H9 (cell line): ENCODE results near the gene ROCK2. TPM values are rescaled to one million over a fixed set of nuclear protein-coding genes. Genes with fewer than 3 reads are reported as not detected.

Experiments
- DNase-seq: peaks from one replicate; pipeline ENCODE4 v3.0.0-alpha.2; 2017
- H2AFZ ChIP-seq: one replicate; pipeline ENCODE4 v1.6.1; 2013; ENCODE audit warnings: mild to moderate bottlenecking, low read length, control low read depth, moderate library complexity
- H2AK5ac ChIP-seq: 2 replicates; pipeline ENCODE4 v1.6.1; 2013; ENCODE audit warnings: low read length, control low read depth, mixed read lengths; ENCODE audit not compliant: insufficient read length
- H2BK120ac ChIP-seq: one replicate; pipeline ENCODE4 v1.6.1; 2013; ENCODE audit warnings: low read depth, mild to moderate bottlenecking, low read length, control low read depth, inconsistent platforms; ENCODE audit not compliant: poor library complexity, severe bottlenecking
- H2BK12ac ChIP-seq: 2 replicates; pipeline ENCODE4 v1.6.1; 2013; ENCODE audit warnings: low read length, control low read depth, mixed read lengths, low read depth; ENCODE audit not compliant: insufficient read length
- H2BK15ac ChIP-seq: 2 replicates; pipeline ENCODE4 v1.6.1; 2013; ENCODE audit warnings: low read depth, low read length, control low read depth
- H2BK20ac ChIP-seq: one replicate; pipeline ENCODE4 v1.6.1; 2013; ENCODE audit warnings: low read depth, mild to moderate bottlenecking, low read length, control low read depth, inconsistent platforms; ENCODE audit not compliant: poor library complexity, severe bottlenecking
- H2BK5ac ChIP-seq: 2 replicates; pipeline ENCODE4 v1.6.1; 2013; ENCODE audit warnings: low read length, control low read depth, mixed read lengths; ENCODE audit not compliant: insufficient read length
- H3K14ac ChIP-seq: 2 replicates; pipeline ENCODE4 v1.6.1; 2013; ENCODE audit warnings: low read length, control low read depth; ENCODE audit not compliant: insufficient read depth
- H3K18ac ChIP-seq: 2 replicates; pipeline ENCODE4 v1.6.1; 2013; ENCODE audit warnings: low read depth, mild to moderate bottlenecking, mixed read lengths, low read length, control low read depth; ENCODE audit not compliant: insufficient read length
- H3K23ac ChIP-seq: 2 replicates; pipeline ENCODE4 v1.6.1; 2013; ENCODE audit warnings: low read length, control low read depth, mixed read lengths, low read depth; ENCODE audit not compliant: insufficient read length
- H3K23me2 ChIP-seq: 2 replicates; pipeline ENCODE4 v1.6.1; 2013; ENCODE audit warnings: low read depth, mild to moderate bottlenecking, mixed read lengths, low read length, control low read depth; ENCODE audit not compliant: insufficient read length, poor library complexity, severe bottlenecking
- H3K27ac ChIP-seq: 2 replicates; pipeline ENCODE4 v1.5.1; 2013; ENCODE audit warnings: low read length, control low read depth, mixed read lengths, low read depth; ENCODE audit not compliant: insufficient read length
- H3K27me3 ChIP-seq: 2 replicates; pipeline ENCODE4 v1.6.1; 2013; ENCODE audit warnings: low read length, control low read depth, inconsistent platforms; ENCODE audit not compliant: insufficient read depth
- H3K4ac ChIP-seq: 2 replicates; pipeline ENCODE4 v1.6.1; 2013; ENCODE audit warnings: low read depth, mild to moderate bottlenecking, control low read depth, inconsistent platforms, low read length, moderate library complexity
- H3K4me1 ChIP-seq: 2 replicates; pipeline ENCODE4 v1.6.1; 2013; ENCODE audit warnings: low read length, control low read depth, inconsistent platforms; ENCODE audit not compliant: insufficient read depth
- H3K4me2 ChIP-seq: 2 replicates; pipeline ENCODE4 v1.6.1; 2013; ENCODE audit warnings: low read length, control low read depth, mixed read lengths; ENCODE audit not compliant: insufficient read length, insufficient read depth
- H3K56ac ChIP-seq: 2 replicates; pipeline ENCODE4 v1.6.1; 2013; ENCODE audit warnings: low read depth, mild to moderate bottlenecking, mixed read lengths, low read length, control low read depth; ENCODE audit not compliant: insufficient read length
- H3K79me1 ChIP-seq: 2 replicates; pipeline ENCODE4 v1.6.1; 2013; ENCODE audit warnings: low read depth, mild to moderate bottlenecking, moderate library complexity, low read length, control low read depth, inconsistent platforms; ENCODE audit not compliant: insufficient read depth, poor library complexity, severe bottlenecking
- H3K79me2 ChIP-seq: 2 replicates; pipeline ENCODE4 v1.6.1; 2013; ENCODE audit warnings: low read length, control low read depth, inconsistent platforms; ENCODE audit not compliant: insufficient read depth
- H3K9ac ChIP-seq: 2 replicates; pipeline ENCODE4 v1.6.1; 2013; ENCODE audit warnings: low read length, control low read depth, mixed read lengths; ENCODE audit not compliant: insufficient read length; ENCODE audit errors: extremely low read depth
- H3K9me3 ChIP-seq: one replicate; pipeline ENCODE4 v1.6.1; 2013; ENCODE audit warnings: low read depth, low read length, inconsistent platforms; ENCODE audit not compliant: control insufficient read depth
- H3T11ph ChIP-seq: one replicate; pipeline ENCODE4 v1.6.1; 2013; ENCODE audit warnings: mild to moderate bottlenecking, low read length, control low read depth, inconsistent platforms
- H4K20me1 ChIP-seq: one replicate; pipeline ENCODE4 v1.6.1; 2013; ENCODE audit not compliant: control insufficient read depth, insufficient read length, insufficient read depth
- H4K5ac ChIP-seq: 2 replicates; pipeline ENCODE4 v1.6.1; 2013; ENCODE audit warnings: low read depth, mild to moderate bottlenecking, mixed read lengths, low read length, control low read depth; ENCODE audit not compliant: insufficient read length
- H4K8ac ChIP-seq: replicated peaks from 2 replicates; pipeline ENCODE4 v1.6.1; 2013; ENCODE audit warnings: low read length, control low read depth, mixed read lengths, low read depth; ENCODE audit not compliant: insufficient read length
- H4K91ac ChIP-seq: 2 replicates; pipeline ENCODE4 v1.6.1; 2013; ENCODE audit warnings: low read depth, mild to moderate bottlenecking, moderate library complexity, mixed read lengths, low read length, control low read depth; ENCODE audit not compliant: insufficient read length
- H3K27ac Mint-ChIP-seq, 3 experiments: 2 replicates in 2 of 3; 3 replicates in 1 of 3; pipeline ENCODE4 v1.8.0; 2020 to 2021; ENCODE audit warnings: mixed read lengths in 3 of 3, mild to moderate bottlenecking in 1 of 3, moderate library complexity in 1 of 3
- H3K27me3 Mint-ChIP-seq: 2 replicates; pipeline ENCODE4 v1.8.0; 2021; ENCODE audit warnings: low read depth, mild to moderate bottlenecking, moderate library complexity, mixed read lengths
- H3K36me3 Mint-ChIP-seq, 3 experiments: 2 replicates in 2 of 3; 3 replicates in 1 of 3; pipeline ENCODE4 v1.8.0; 2020 to 2021; ENCODE audit warnings: low read depth in 3 of 3, mixed read lengths in 3 of 3; ENCODE audit not compliant: insufficient read depth in 1 of 3
- H3K4me1 Mint-ChIP-seq, 2 experiments: 2 replicates each; pipeline ENCODE4 v1.8.0; 2020; ENCODE audit warnings: mixed read lengths in 2 of 2
- H3K4me3 Mint-ChIP-seq, 2 experiments: 2 replicates in 1 of 2; 3 replicates in 1 of 2; pipeline ENCODE4 v1.8.0; 2020 to 2021; ENCODE audit warnings: mild to moderate bottlenecking in 2 of 2, mixed read lengths in 2 of 2, moderate library complexity in 1 of 2
- H3K9me3 Mint-ChIP-seq, 2 experiments: 2 replicates in 1 of 2; 3 replicates in 1 of 2; pipeline ENCODE4 v1.8.0; 2020; ENCODE audit warnings: mild to moderate bottlenecking in 2 of 2, mixed read lengths in 2 of 2, moderate library complexity in 1 of 2
- CTCF ChIP-seq: fragments of 200-600 bp; sonication (generic); conservative IDR thresholded peaks from 3 replicates; pipeline ENCODE4 v1.8.0; 2021; ENCODE audit warnings: antibody characterized with exemption, mild to moderate bottlenecking
- WGBS: extraction: QIAGEN DNeasy Blood & Tissue Kit; methylation state at CpG from one replicate; pipeline ENCODE4 v1.1.7; 2013; ENCODE audit warnings: missing lambda C conversion rate, low lambda C conversion rate, mixed read lengths; ENCODE audit not compliant: insufficient read length; ENCODE audit errors: extremely low coverage; 5-methylcytosine and 5-hydroxymethylcytosine counted together
- total RNA-seq: library from RNA; stranded (reverse); gene quantifications from 2 replicates; pipeline ENCODE4 v1.2.1, GENCODE V29; 2021

Gene ROCK2
- total RNA-seq, 1 experiment from 2014 or later: 33.2 TPM

- WGBS: no CpG with 5 or more reads among the region's 14 CpGs
- H4K20me1 ChIP-seq: no peaks in the 10 kb centered on the region
- Mint-ChIP-seq H3K9me3 (no peaks in the 10 kb centered on the region), H3K27me3 (peaks cover 10% of the 10 kb centered on the region), H3K4me3 (no peak overlapping the region), H3K4me1 (peaks cover 3 to 10% of the 10 kb centered on the region in 2 experiments; a peak in 3 of 4 replicates), H3K27ac (no peak overlapping the region), H3K36me3 (no peaks in the 10 kb centered on the region)
- H3K9me3 ChIP-seq: no peaks in the 10 kb centered on the region
- no peak overlapping the region for H3K27ac ChIP-seq
- no peak overlapping the region for H3K23ac ChIP-seq
- H3K9ac ChIP-seq: no peak overlapping the region
- H3K18ac ChIP-seq: no peak overlapping the region
- H2BK15ac ChIP-seq: no peak overlapping the region
- no peaks in the 10 kb centered on the region for H3K79me1 ChIP-seq
- no peak overlapping the region for H2AFZ ChIP-seq
- no peak overlapping the region for H3K56ac ChIP-seq
- H3K14ac ChIP-seq: no peak overlapping the region
- no peak overlapping the region for H2AK5ac ChIP-seq
- no peak for TF ChIP-seq CTCF
- H2BK120ac ChIP-seq: no peak overlapping the region
- H4K5ac ChIP-seq: no peak overlapping the region
- H3T11ph ChIP-seq: no peak overlapping the region
- no peak overlapping the region for H2BK5ac ChIP-seq
- H2BK20ac ChIP-seq: no peak overlapping the region
- H3K4me1 ChIP-seq: no peaks in the 10 kb centered on the region
- H3K27me3 ChIP-seq: no peaks in the 10 kb centered on the region
- no peak overlapping the region for H3K4ac ChIP-seq
- H3K23me2 ChIP-seq: no peaks in the 10 kb centered on the region
- no peak overlapping the region for H4K91ac ChIP-seq
- no peak for DNase-seq
- no peaks in the 10 kb centered on the region for H3K79me2 ChIP-seq
- H2BK12ac ChIP-seq: no peak overlapping the region
- no peak overlapping the region for H3K4me2 ChIP-seq
- H4K8ac ChIP-seq: no peak overlapping the region
These were observed 10.1 kb upstream of the ROCK2 start for GRCh38 chr2:11354363-11355154.
